ENCODE results near the gene GAPDHS. TPM values are rescaled to one million over a fixed set of nuclear protein-coding genes. Genes with fewer than 3 reads are reported as not detected.

GAPDHS gene
- total and polyA plus RNA-seq, 7 experiments from 2014 or later, result not detected

DNA sequence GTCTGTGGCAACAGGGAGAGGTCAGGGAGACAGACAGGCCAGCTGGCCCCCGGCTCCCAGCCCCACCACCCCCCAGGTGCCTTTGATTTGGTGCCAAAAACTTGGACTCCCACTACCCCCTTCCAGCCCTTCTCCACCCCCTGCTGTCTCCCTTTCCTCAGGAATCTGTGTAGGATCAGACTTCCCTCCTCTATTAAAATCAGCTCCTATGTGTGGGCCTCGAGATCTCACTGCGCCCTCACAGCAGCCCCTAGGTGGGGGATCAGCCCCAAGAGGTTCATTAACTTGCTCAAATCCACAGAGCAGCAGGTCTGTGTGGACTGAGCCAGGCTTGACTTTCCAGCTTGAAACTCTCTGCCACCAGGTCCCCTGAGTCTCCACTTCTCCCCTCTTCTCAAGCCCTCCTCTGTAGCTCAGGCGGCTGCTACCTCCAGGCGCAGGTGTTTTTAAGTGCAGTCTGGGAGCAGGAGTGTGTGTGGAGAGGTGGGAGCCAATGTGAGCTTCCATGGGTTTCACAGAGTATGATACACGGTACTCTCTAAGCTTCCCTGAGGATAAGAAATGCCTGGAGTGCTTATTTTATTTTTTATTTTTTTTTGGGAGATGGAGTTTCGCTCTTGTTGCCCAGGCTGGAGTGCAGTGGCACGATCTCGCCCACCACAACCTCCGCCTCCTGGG lies 1.7 kb downstream of the GAPDHS start:
- Histone ChIP-seq H3K4me1 (ENCODE audit: control insufficient read depth in 2 of 2, insufficient read depth in 2 of 2, low read length in 2 of 2) (peaks cover 0 to 3% of the 10 kb centered on the region in 2 donors), H3K27me3 (ENCODE audit: control insufficient read depth in 2 of 2, insufficient read depth in 2 of 2, low read length in 2 of 2) (no peaks in the 10 kb centered on the region), H3K36me3 (ENCODE audit: control insufficient read depth in 2 of 3, insufficient read depth in 3 of 3, low read length in 3 of 3) (no peaks in the 10 kb centered on the region), H3K27ac (ENCODE audit: low read depth, low read length) (no peak overlapping the region), H3K9me3 (ENCODE audit: control insufficient read depth in 2 of 3, low read length in 3 of 3) (no peaks in the 10 kb centered on the region), H3K4me3 (ENCODE audit: low read length) (no peak overlapping the region)
- Mint-ChIP-seq H3K9me3 (no peaks in the 10 kb centered on the region), H3K36me3 (peaks cover 0 to 4% (median 0%) of the 10 kb centered on the region in 5 donors), H3K4me1 (peaks cover 5 to 17% (median 14%) of the 10 kb centered on the region in 7 donors), H3K4me3 (peak overlapping the region in 2 of 10 donors; percentile 18 to 85), H3K27me3 (peaks cover 0 to 28% (median 7%) of the 10 kb centered on the region in 5 donors), H3K27ac (peak overlapping the region in 1 of 9 donors; percentile 9)
- ATAC-seq, result no peak
- DNase-seq, result no peak
- POLR2A ChIA-PET, result no interaction called here
- CTCF ChIA-PET, result no interaction called here
- intact Hi-C loops (cut with micrococcal nuclease), result no loop called here

DNA sequence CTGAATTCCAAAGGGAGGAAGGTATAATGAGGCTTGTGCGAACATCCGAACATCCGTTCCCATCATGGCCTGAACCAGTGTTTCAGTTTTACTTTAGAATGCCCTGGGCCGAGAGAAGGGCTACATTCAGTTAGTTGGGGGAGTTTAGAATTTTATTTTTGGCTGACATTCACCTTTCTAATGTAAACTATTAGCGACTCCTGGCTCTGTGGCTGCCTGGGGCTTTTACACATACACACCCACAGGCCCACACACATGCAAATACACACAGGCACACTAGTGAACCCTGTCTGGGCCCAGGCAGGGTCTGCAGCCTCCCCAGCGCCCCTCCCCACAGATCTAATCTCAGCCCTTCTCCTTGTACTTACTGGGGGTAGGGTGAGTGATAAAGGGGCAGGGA lies 6.1 kb downstream of the GAPDHS start:
- POLR2A ChIA-PET, result no interaction called here
- Histone ChIP-seq H3K4me3 (ENCODE audit: low read length) (no peak overlapping the region), H3K36me3 (ENCODE audit: control insufficient read depth in 2 of 3, insufficient read depth in 3 of 3, low read length in 3 of 3) (no peaks in the 10 kb centered on the region), H3K27ac (ENCODE audit: low read depth, low read length) (no peak overlapping the region), H3K4me1 (ENCODE audit: control insufficient read depth in 2 of 2, insufficient read depth in 2 of 2, low read length in 2 of 2) (no peaks in the 10 kb centered on the region), H3K27me3 (ENCODE audit: control insufficient read depth in 2 of 2, insufficient read depth in 2 of 2, low read length in 2 of 2) (no peaks in the 10 kb centered on the region), H3K9me3 (ENCODE audit: control insufficient read depth in 2 of 3, low read length in 3 of 3) (no peaks in the 10 kb centered on the region)
- Mint-ChIP-seq H3K36me3 (no peaks in the 10 kb centered on the region), H3K27ac (no peak overlapping the region), H3K27me3 (peaks cover 0 to 6% (median 0%) of the 10 kb centered on the region in 5 donors), H3K9me3 (no peaks in the 10 kb centered on the region), H3K4me1 (peaks cover 0 to 8% (median 6%) of the 10 kb centered on the region in 7 donors), H3K4me3 (no peak overlapping the region)
- DNase-seq (no peak), ATAC-seq (no peak)
- intact Hi-C loops (cut with micrococcal nuclease), result no loop called here
- CTCF ChIA-PET, result no interaction called here

DNA sequence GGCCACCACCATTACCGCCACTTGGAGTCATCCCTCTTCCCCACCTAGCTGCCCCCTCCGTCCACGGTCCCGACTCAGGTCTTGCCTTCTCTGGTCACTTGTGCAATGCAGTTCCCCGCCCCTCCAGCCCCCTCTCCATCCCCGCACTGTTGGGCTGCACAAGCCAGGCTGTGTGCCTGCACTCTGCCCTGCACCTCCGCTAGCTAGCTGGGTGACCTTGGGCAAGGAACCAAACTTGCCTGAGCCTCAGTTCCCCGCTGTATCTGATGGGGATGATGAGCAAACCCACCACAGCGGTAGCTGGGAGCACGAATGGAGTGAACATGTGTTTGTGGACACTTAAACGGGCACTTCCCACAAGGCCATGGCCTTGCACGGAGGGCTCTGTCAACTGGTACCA lies 6.6 kb downstream of the GAPDHS start:
- Histone ChIP-seq H3K27me3 (ENCODE audit: control insufficient read depth in 2 of 2, insufficient read depth in 2 of 2, low read length in 2 of 2) (no peaks in the 10 kb centered on the region), H3K9me3 (ENCODE audit: control insufficient read depth in 2 of 3, low read length in 3 of 3) (no peaks in the 10 kb centered on the region), H3K4me3 (ENCODE audit: low read length) (no peak overlapping the region), H3K27ac (ENCODE audit: low read depth, low read length) (no peak overlapping the region), H3K4me1 (ENCODE audit: control insufficient read depth in 2 of 2, insufficient read depth in 2 of 2, low read length in 2 of 2) (peaks cover 0 to 3% of the 10 kb centered on the region in 2 donors), H3K36me3 (ENCODE audit: control insufficient read depth in 2 of 3, insufficient read depth in 3 of 3, low read length in 3 of 3) (no peaks in the 10 kb centered on the region)
- H3K9me3 Mint-ChIP-seq, result no peaks in the 10 kb centered on the region
- ChIA-PET CTCF (no interaction called here), POLR2A (no interaction called here)
- ATAC-seq (no peak), DNase-seq (no peak)
- H3K27me3 Mint-ChIP-seq, result peaks cover 0 to 3% (median 0%) of the 10 kb centered on the region in 5 donors
- peaks cover 5 to 14% (median 10%) of the 10 kb centered on the region in 7 donors for H3K4me1 Mint-ChIP-seq
- intact Hi-C loops (cut with micrococcal nuclease), result no loop called here
- H3K4me3 Mint-ChIP-seq, result no peak overlapping the region
- H3K27ac Mint-ChIP-seq, result no peak overlapping the region
- H3K36me3 Mint-ChIP-seq, result peaks cover 0 to 5% (median 0%) of the 10 kb centered on the region in 5 donors

- Mint-ChIP-seq H3K27ac (peak overlapping the region in 2 of 9 donors; percentile 47 to 85), H3K36me3 (peaks cover 0 to 5% (median 0%) of the 10 kb centered on the region in 5 donors)
- no peak for DNase-seq
Measured at GRCh38 chr19:35540356-35540927, 7.2 kb downstream of the GAPDHS start.

GRCh38 chr19:35542209-35542608 lies 9.0 kb downstream of the GAPDHS start:
- no peak overlapping the region for H3K4me3 ChIP-seq (ENCODE audit: low read length)
- no peaks in the 10 kb centered on the region for H3K9me3 ChIP-seq (ENCODE audit: control insufficient read depth in 2 of 3, low read length in 3 of 3)
- peaks cover 0 to 8% (median 0%) of the 10 kb centered on the region in 5 donors for H3K36me3 Mint-ChIP-seq
- peaks cover 0 to 5% (median 0%) of the 10 kb centered on the region in 3 experiments for H3K36me3 ChIP-seq (ENCODE audit: control insufficient read depth in 2 of 3, insufficient read depth in 3 of 3, low read length in 3 of 3)
- ATAC-seq (no peak), DNase-seq (no peak)
- no peaks in the 10 kb centered on the region for H3K9me3 Mint-ChIP-seq
- no peaks in the 10 kb centered on the region for H3K27me3 Mint-ChIP-seq
- H3K4me1 ChIP-seq (ENCODE audit: control insufficient read depth in 2 of 2, insufficient read depth in 2 of 2, low read length in 2 of 2), result peaks cover 13 to 16% of the 10 kb centered on the region in 2 donors
- H3K27ac ChIP-seq (ENCODE audit: low read depth, low read length), result no peak overlapping the region
- CTCF ChIA-PET, result no interaction called here
- H3K27me3 ChIP-seq (ENCODE audit: control insufficient read depth in 2 of 2, insufficient read depth in 2 of 2, low read length in 2 of 2), result no peaks in the 10 kb centered on the region
- no peak overlapping the region for H3K4me3 Mint-ChIP-seq
- POLR2A ChIA-PET, result no interaction called here
- peaks cover 18 to 28% (median 24%) of the 10 kb centered on the region in 7 donors for H3K4me1 Mint-ChIP-seq
- peak overlapping the region in 4 of 9 donors; percentile 39 to 67 (median 58) for H3K27ac Mint-ChIP-seq
- intact Hi-C loops (cut with micrococcal nuclease), result no loop called here

More at GRCh38 chr19:35540356-35540927, 7.2 kb downstream of the GAPDHS start:
- no peak for ATAC-seq
- no peaks in the 10 kb centered on the region for H3K9me3 Mint-ChIP-seq
- intact Hi-C loops (cut with micrococcal nuclease), result no loop called here
- Histone ChIP-seq H3K36me3 (ENCODE audit: control insufficient read depth in 2 of 3, insufficient read depth in 3 of 3, low read length in 3 of 3) (peaks cover 0 to under 1% (median 0%) of the 10 kb centered on the region in 3 experiments), H3K4me3 (ENCODE audit: low read length) (no peak overlapping the region), H3K27ac (ENCODE audit: low read depth, low read length) (no peak overlapping the region), H3K9me3 (ENCODE audit: control insufficient read depth in 2 of 3, low read length in 3 of 3) (no peaks in the 10 kb centered on the region), H3K4me1 (ENCODE audit: control insufficient read depth in 2 of 2, insufficient read depth in 2 of 2, low read length in 2 of 2) (peaks cover 0 to 5% of the 10 kb centered on the region in 2 donors), H3K27me3 (ENCODE audit: control insufficient read depth in 2 of 2, insufficient read depth in 2 of 2, low read length in 2 of 2) (no peaks in the 10 kb centered on the region)
- ChIA-PET POLR2A (no interaction called here), CTCF (no interaction called here)
- no peaks in the 10 kb centered on the region for H3K27me3 Mint-ChIP-seq
- H3K4me1 Mint-ChIP-seq, result peaks cover 7 to 15% (median 12%) of the 10 kb centered on the region in 7 donors
- H3K4me3 Mint-ChIP-seq, result no peak overlapping the region

DNA sequence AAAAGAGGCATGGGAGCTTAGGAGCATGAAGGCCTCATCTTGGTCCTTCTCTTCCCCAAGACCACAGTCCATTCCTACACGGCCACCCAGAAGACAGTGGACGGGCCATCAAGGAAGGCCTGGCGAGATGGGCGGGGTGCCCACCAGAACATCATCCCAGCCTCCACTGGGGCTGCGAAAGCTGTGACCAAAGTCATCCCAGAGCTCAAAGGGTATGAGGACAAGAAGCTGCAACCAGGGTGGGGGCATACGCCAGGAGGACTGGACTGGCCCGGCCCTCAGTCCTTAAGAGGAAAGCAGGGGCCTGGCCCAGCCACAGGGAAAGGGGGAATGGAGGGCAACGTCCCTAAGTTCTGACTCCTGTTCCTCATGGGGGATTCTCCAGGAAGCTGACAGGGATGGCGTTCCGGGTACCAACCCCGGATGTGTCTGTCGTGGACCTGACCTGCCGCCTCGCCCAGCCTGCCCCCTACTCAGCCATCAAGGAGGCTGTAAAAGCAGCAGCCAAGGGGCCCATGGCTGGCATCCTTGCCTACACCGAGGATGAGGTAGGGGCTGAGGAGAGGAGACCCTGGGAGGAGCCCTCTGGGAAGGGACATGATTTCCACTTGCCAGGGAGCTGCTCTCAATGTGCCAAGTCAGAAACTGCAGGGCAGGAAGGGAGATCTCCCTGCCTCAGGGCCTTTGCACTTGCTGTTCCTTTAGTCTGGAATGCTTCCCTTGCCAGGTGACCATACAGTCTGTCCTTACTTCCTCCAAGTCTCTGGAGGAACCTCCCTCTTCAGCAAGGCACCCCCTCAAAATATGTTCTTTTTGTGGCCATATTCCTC lies 10.2 kb downstream of the GAPDHS start:
- H3K27me3 Mint-ChIP-seq, result no peaks in the 10 kb centered on the region
- DNase-seq, result no peak
- POLR2A ChIA-PET, result no interaction called here
- no peak overlapping the region for H3K4me3 ChIP-seq (ENCODE audit: low read length)
- intact Hi-C loops (cut with micrococcal nuclease), result loop anchor here in 1 of 2 donors (2.0 kb wide), 1 partner anchor 101 kb away; no protein-coding TSS in a partner anchor
- peak overlapping the region in 5 of 10 donors; percentile 29 to 89 (median 88) for H3K4me3 Mint-ChIP-seq
- H3K36me3 ChIP-seq (ENCODE audit: control insufficient read depth in 2 of 3, insufficient read depth in 3 of 3, low read length in 3 of 3), result peaks cover 0 to 13% (median 0%) of the 10 kb centered on the region in 3 experiments
- no peaks in the 10 kb centered on the region for H3K9me3 ChIP-seq (ENCODE audit: control insufficient read depth in 2 of 3, low read length in 3 of 3)
- ATAC-seq, result no peak
- H3K4me1 ChIP-seq (ENCODE audit: control insufficient read depth in 2 of 2, insufficient read depth in 2 of 2, low read length in 2 of 2), result peaks cover 13 to 16% of the 10 kb centered on the region in 2 donors
- H3K27me3 ChIP-seq (ENCODE audit: control insufficient read depth in 2 of 2, insufficient read depth in 2 of 2, low read length in 2 of 2), result no peaks in the 10 kb centered on the region
- peak overlapping the region in 4 of 9 donors; percentile 21 to 96 (median 42) for H3K27ac Mint-ChIP-seq
- no peaks in the 10 kb centered on the region for H3K9me3 Mint-ChIP-seq
- CTCF ChIA-PET, result no interaction called here
- H3K4me1 Mint-ChIP-seq, result peaks cover 19 to 34% (median 29%) of the 10 kb centered on the region in 7 donors
- H3K27ac ChIP-seq (ENCODE audit: low read depth, low read length), result peak overlapping the region; percentile 84
- H3K36me3 Mint-ChIP-seq, result peaks cover 0 to 8% (median 0%) of the 10 kb centered on the region in 5 donors

Measured in naive thymus-derived CD4-positive, alpha-beta T cell (primary cell).